ENCODE measurements around the gene YIF1B.

Gene YIF1B

DNA sequence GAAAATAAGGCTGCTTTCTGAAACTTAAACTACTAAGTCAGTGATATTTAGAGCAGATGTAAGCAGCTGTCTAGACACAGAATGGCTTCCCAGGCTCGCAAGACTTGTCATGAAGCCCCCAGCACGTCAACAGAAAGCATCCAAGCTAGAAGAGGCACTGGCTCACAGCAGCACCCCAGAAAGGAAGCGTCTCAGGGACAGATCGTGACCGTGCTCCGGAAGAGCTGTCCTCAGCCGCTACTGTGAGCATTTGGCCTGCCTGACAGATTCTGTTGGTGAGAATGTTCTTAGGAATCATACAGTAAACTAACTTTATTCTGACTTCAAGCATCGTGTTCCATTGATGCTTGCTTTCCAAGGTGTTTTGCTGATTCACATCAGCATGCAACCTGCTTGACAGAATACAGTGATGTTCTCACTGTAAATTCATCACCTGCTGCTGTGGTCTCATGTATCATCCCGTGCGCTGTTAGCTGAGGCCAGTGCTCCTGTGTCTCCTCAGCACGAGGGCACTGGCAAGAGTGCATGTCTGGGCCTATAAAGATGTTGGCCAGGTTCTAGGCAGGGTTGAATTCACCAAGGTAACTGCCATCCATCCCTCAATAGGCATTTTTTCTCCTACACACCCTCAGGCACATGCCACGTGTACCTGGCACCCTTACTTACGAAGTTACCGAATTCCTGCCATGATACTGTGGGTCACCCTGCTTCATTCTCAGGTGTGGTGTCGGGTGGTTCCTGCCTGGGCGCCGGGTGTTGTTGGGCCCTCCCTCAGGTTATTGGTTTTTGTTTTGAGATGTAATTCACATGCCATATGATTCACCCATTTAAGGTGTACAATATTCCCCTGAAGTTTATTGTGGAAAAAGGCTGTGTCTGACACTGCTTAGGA is 35.5 kb downstream of the YIF1B start:
- H3K27ac ChIP-seq (ENCODE audit: low read depth, low read length), result no peak overlapping the region

DNA sequence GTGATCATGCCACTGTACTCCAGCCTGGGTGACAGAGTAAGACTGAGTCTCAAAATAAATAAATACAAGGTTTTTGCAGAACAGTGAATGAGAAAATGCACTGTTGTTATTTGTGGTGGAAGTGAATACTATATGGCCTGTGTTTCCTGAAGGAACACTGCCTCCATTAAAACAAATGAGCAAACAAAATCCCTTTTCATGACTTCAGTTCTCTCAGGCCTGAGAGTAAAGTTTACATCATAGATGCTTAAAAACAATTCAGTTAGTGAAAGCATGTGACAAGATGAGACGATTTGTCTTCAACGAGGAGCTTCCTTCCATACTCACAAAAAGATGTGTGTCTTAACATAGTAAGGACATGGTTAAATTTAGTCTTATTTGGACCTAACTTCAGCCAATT is 37.0 kb downstream of the YIF1B start:
- peak overlapping the region; percentile 88 for H3K27ac ChIP-seq (ENCODE audit: low read depth, low read length)
- peaks cover 9 to 40% (median 31%) of the 10 kb centered on the region in 5 donors for H3K4me1 ChIP-seq (ENCODE audit: control insufficient read depth in 5 of 5, insufficient read depth in 5 of 5, low read length in 5 of 5)

More for the DNA sequence above, 35.5 kb downstream of the YIF1B start:
- Histone ChIP-seq H3K27me3 (ENCODE audit: control insufficient read depth in 5 of 5, insufficient read depth in 4 of 5, low read length in 5 of 5) (no peaks in the 10 kb centered on the region), H3K9me3 (ENCODE audit: control insufficient read depth in 5 of 5, low read length in 5 of 5) (no peaks in the 10 kb centered on the region), H3K9ac (ENCODE audit: low read length in 5 of 5) (peak overlapping the region in 1 of 5 donors; percentile 35), H3K36me3 (ENCODE audit: control insufficient read depth in 5 of 5, insufficient read depth in 5 of 5, low read length in 5 of 5) (no peaks in the 10 kb centered on the region), H3K4me1 (ENCODE audit: control insufficient read depth in 5 of 5, insufficient read depth in 5 of 5, low read length in 5 of 5) (peaks cover 9 to 37% (median 32%) of the 10 kb centered on the region in 5 donors), H3K4me3 (ENCODE audit: low read depth in 1 of 5, low read length in 5 of 5) (no peak overlapping the region)

DNA sequence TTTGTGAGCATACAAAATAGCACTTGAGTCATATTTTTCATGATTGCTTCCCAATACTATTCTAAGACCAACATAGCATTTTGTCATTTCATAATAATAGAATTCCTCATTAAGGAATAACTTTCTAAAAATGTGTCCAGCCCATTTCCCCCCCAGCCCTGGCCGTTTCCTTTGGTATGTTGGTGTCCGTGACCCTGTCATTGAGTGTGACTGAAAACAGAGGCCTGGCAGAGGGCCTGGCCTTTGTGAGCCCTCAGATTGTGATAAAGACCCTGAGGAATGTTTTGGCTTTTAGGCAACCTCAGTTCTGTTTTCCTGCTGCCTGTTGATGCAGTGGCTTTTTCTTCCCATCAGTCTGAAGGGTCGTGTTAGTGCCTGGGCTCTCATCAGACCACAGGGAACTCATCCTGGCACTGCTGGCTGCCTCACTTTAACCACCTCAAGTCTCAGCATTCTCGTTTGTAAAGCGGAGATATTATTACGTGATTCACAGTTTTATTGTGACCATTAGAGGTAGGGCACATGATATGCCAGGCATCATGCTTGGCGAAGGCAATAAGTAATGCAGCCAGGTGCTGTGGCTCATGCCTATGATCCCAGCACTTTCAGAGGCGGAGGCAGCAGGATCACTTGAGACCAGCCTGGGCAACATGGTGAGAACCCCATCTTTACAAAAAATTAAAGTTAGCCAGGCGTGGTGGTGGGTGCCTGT is 37.6 kb downstream of the YIF1B start:
- Histone ChIP-seq H3K4me1 (ENCODE audit: control insufficient read depth in 5 of 5, insufficient read depth in 5 of 5, low read length in 5 of 5) (peaks cover 9 to 40% (median 31%) of the 10 kb centered on the region in 5 donors), H3K9me3 (ENCODE audit: control insufficient read depth in 5 of 5, low read length in 5 of 5) (no peaks in the 10 kb centered on the region), H3K36me3 (ENCODE audit: control insufficient read depth in 5 of 5, insufficient read depth in 5 of 5, low read length in 5 of 5) (no peaks in the 10 kb centered on the region), H3K4me3 (ENCODE audit: low read depth in 1 of 5, low read length in 5 of 5) (peak overlapping the region in 1 of 5 donors; percentile 24), H3K27ac (ENCODE audit: low read depth, low read length) (peak overlapping the region; percentile 88), H3K9ac (ENCODE audit: low read length in 5 of 5) (peak overlapping the region in 2 of 5 donors; percentile 20 to 44), H3K27me3 (ENCODE audit: control insufficient read depth in 5 of 5, insufficient read depth in 4 of 5, low read length in 5 of 5) (no peaks in the 10 kb centered on the region)

More for the DNA sequence above, 37.0 kb downstream of the YIF1B start:
- Histone ChIP-seq H3K9ac (ENCODE audit: low read length in 5 of 5) (peak overlapping the region in 1 of 5 donors; percentile 20), H3K27me3 (ENCODE audit: control insufficient read depth in 5 of 5, insufficient read depth in 4 of 5, low read length in 5 of 5) (no peaks in the 10 kb centered on the region), H3K9me3 (ENCODE audit: control insufficient read depth in 5 of 5, low read length in 5 of 5) (no peaks in the 10 kb centered on the region), H3K4me3 (ENCODE audit: low read depth in 1 of 5, low read length in 5 of 5) (no peak overlapping the region), H3K36me3 (ENCODE audit: control insufficient read depth in 5 of 5, insufficient read depth in 5 of 5, low read length in 5 of 5) (no peaks in the 10 kb centered on the region)

DNA sequence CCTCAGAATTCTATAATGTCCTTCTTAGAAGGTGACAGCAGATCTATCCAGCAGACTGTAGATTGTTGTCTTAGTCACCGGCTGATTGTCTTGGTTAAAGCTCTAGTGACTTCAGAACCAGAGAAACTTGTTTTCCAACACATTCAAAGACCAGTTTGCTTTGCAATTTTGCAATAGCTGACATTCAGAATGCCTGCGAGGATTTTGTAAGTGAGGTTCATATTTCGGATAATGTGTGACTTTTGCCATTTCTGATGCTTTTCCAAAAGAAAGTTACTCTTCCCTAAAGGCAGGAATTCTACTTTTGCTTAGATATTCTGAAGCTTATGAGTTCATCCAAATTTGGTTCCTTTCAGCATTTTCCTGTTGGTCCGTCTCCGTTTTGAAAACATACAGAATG is 38.2 kb downstream of the YIF1B start:
- H3K36me3 ChIP-seq (ENCODE audit: control insufficient read depth in 5 of 5, insufficient read depth in 5 of 5, low read length in 5 of 5), result no peaks in the 10 kb centered on the region
- H3K9me3 ChIP-seq (ENCODE audit: control insufficient read depth in 5 of 5, low read length in 5 of 5), result no peaks in the 10 kb centered on the region
- H3K9ac ChIP-seq (ENCODE audit: low read length in 5 of 5), result peak overlapping the region in 2 of 5 donors; percentile 20 to 87
- peak overlapping the region; percentile 88 for H3K27ac ChIP-seq (ENCODE audit: low read depth, low read length)
- peak overlapping the region in 1 of 5 donors; percentile 24 for H3K4me3 ChIP-seq (ENCODE audit: low read depth in 1 of 5, low read length in 5 of 5)
- peaks cover 9 to 40% (median 31%) of the 10 kb centered on the region in 5 donors for H3K4me1 ChIP-seq (ENCODE audit: control insufficient read depth in 5 of 5, insufficient read depth in 5 of 5, low read length in 5 of 5)
- no peaks in the 10 kb centered on the region for H3K27me3 ChIP-seq (ENCODE audit: control insufficient read depth in 5 of 5, insufficient read depth in 4 of 5, low read length in 5 of 5)

DNA sequence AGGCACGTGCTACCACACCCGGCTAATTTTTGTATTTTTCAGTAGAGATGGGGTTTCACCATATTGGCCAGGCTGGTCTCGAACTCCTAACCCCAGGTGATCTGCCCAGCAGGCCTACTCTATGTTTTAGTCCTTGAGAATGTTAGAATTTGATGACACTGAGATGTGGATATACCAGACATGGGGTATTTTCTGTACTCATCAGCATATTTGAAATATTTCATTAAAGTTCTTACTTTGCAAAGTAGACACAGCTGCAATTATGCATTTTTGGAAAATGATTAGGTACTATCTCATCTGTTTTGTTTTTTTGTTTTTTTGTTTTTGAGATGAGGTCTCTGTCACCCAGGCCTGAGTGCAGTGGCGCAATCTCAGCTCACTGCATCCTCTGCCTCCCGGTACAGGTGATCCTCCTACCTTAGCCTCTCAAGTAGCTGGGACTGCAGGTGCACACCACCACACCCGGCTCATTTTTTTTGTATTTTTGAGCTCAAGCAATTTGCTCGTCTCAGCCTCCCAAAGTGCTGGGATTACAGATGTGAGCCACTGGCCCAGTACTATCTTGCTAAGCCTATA is 38.7 kb downstream of the YIF1B start:
- peaks cover 9 to 40% (median 31%) of the 10 kb centered on the region in 5 donors for H3K4me1 ChIP-seq (ENCODE audit: control insufficient read depth in 5 of 5, insufficient read depth in 5 of 5, low read length in 5 of 5)
- H3K36me3 ChIP-seq (ENCODE audit: control insufficient read depth in 5 of 5, insufficient read depth in 5 of 5, low read length in 5 of 5), result no peaks in the 10 kb centered on the region
- H3K9me3 ChIP-seq (ENCODE audit: control insufficient read depth in 5 of 5, low read length in 5 of 5), result no peaks in the 10 kb centered on the region
- H3K27ac ChIP-seq (ENCODE audit: low read depth, low read length), result peak overlapping the region; percentile 88
- no peaks in the 10 kb centered on the region for H3K27me3 ChIP-seq (ENCODE audit: control insufficient read depth in 5 of 5, insufficient read depth in 4 of 5, low read length in 5 of 5)
- H3K9ac ChIP-seq (ENCODE audit: low read length in 5 of 5), result peak overlapping the region in 1 of 5 donors; percentile 87
- no peak overlapping the region for H3K4me3 ChIP-seq (ENCODE audit: low read depth in 1 of 5, low read length in 5 of 5)

DNA sequence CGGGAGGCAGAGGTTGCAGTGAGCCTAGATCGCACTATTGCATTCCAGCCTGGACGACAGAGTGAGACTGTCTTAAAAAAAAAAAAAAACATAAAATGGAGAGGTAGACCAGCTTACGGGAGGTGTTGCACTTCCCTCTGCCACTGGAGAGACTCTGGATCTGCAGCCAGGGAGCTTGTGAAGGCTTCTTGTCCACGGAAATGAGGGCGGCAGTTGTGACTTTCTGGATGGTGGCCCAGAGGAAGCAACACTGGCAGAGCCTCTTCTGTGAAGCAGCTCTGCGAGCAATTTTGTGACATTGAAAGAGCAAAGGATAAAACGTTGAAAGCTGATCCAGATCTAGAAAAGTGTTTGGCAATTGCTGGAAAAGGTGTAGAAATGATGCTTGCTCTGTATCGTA is 41.0 kb downstream of the YIF1B start:
- Histone ChIP-seq H3K27ac (ENCODE audit: low read depth, low read length) (no peak overlapping the region), H3K4me1 (ENCODE audit: control insufficient read depth in 5 of 5, insufficient read depth in 5 of 5, low read length in 5 of 5) (peaks cover 9 to 33% (median 31%) of the 10 kb centered on the region in 5 donors), H3K27me3 (ENCODE audit: control insufficient read depth in 5 of 5, insufficient read depth in 4 of 5, low read length in 5 of 5) (no peaks in the 10 kb centered on the region), H3K9me3 (ENCODE audit: control insufficient read depth in 5 of 5, low read length in 5 of 5) (no peaks in the 10 kb centered on the region), H3K36me3 (ENCODE audit: control insufficient read depth in 5 of 5, insufficient read depth in 5 of 5, low read length in 5 of 5) (no peaks in the 10 kb centered on the region), H3K4me3 (ENCODE audit: low read depth in 1 of 5, low read length in 5 of 5) (peak overlapping the region in 1 of 5 donors; percentile 13), H3K9ac (ENCODE audit: low read length in 5 of 5) (no peak overlapping the region)

DNA sequence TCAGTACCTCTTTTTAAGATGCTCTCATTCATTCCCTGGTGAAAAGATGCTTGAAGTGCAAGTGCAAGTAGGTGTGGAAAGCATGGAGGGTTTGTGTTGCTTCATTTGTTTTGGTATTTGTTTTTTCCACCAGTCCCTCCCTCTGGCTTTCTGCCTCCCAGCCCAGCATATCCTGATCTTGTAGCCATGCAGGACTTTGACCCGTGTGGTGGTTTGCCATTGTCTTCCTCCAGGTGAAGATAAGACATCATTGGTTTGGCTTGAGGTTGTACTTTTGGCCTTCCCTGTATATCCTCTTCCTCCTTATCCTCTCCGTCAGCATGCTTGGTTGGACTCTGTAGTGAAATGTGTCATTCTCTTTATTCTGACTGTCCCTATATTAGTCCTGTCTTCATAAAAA is 42.2 kb downstream of the YIF1B start:
- H3K27me3 ChIP-seq (ENCODE audit: control insufficient read depth in 5 of 5, insufficient read depth in 4 of 5, low read length in 5 of 5), result no peaks in the 10 kb centered on the region
- H3K4me1 ChIP-seq (ENCODE audit: control insufficient read depth in 5 of 5, insufficient read depth in 5 of 5, low read length in 5 of 5), result peaks cover 9 to 29% (median 27%) of the 10 kb centered on the region in 5 donors
- H3K9ac ChIP-seq (ENCODE audit: low read length in 5 of 5), result no peak overlapping the region
- no peak overlapping the region for H3K4me3 ChIP-seq (ENCODE audit: low read depth in 1 of 5, low read length in 5 of 5)
- no peak overlapping the region for H3K27ac ChIP-seq (ENCODE audit: low read depth, low read length)
- H3K36me3 ChIP-seq (ENCODE audit: control insufficient read depth in 5 of 5, insufficient read depth in 5 of 5, low read length in 5 of 5), result no peaks in the 10 kb centered on the region
- H3K9me3 ChIP-seq (ENCODE audit: control insufficient read depth in 5 of 5, low read length in 5 of 5), result no peaks in the 10 kb centered on the region

DNA sequence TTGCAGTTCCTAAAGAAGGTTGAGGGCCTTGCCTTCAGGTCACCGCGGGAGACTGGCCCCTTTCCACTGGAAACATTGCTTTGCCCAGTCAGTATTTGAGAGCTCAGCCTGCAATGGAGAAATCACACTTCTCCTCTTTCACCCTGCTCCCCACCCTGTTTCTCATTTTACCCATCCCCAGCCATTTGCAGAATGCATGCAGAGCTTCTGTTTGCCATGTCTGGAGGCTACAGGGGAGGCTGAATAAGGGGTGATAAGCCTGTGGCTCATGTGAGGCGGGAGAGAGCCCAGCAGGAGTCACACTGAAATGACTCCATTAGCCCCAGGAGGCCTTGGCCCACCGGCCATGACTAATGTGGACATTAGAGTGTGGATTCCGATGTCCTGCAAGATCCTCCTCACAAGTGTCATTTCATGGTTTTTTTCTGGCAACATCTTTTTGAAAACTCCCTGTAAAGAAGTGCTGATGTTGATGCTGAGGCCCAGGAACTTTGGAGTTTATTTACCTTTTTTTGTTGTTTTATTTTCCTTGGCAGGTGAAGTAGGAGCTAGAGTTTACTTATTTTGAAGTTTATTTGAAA is 45.1 kb downstream of the YIF1B start:
- Histone ChIP-seq H3K9me3 (ENCODE audit: control insufficient read depth in 5 of 5, low read length in 5 of 5) (no peaks in the 10 kb centered on the region), H3K27me3 (ENCODE audit: control insufficient read depth in 5 of 5, insufficient read depth in 4 of 5, low read length in 5 of 5) (no peaks in the 10 kb centered on the region), H3K27ac (ENCODE audit: low read depth, low read length) (no peak overlapping the region), H3K36me3 (ENCODE audit: control insufficient read depth in 5 of 5, insufficient read depth in 5 of 5, low read length in 5 of 5) (no peaks in the 10 kb centered on the region), H3K4me3 (ENCODE audit: low read depth in 1 of 5, low read length in 5 of 5) (no peak overlapping the region), H3K9ac (ENCODE audit: low read length in 5 of 5) (no peak overlapping the region), H3K4me1 (ENCODE audit: control insufficient read depth in 5 of 5, insufficient read depth in 5 of 5, low read length in 5 of 5) (peaks cover 0 to 21% (median 10%) of the 10 kb centered on the region in 5 donors)

DNA sequence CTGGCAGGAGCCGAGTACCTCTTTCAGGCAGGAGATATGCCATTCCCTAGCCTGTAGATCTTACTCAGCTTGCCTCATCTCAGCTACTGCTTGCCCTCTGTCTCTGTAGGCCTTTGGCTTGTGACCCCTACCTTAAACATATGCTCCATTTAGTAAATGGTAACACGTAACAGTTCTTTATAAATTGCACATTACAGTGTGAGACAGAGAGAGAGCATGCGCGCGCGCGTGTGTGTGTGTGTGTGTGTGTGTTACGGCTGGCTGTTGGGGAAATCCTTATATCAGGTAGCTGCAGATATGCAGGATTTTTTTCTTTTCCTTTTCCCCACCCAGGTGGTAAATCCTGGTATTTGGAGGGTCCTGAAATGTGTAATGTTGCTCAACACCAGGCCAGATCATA is 47.2 kb downstream of the YIF1B start:
- no peak overlapping the region for H3K27ac ChIP-seq (ENCODE audit: low read depth, low read length)
- H3K4me1 ChIP-seq (ENCODE audit: control insufficient read depth in 5 of 5, insufficient read depth in 5 of 5, low read length in 5 of 5), result peaks cover 0 to 24% (median 12%) of the 10 kb centered on the region in 5 donors

More for the DNA sequence above, 47.2 kb downstream of the YIF1B start:
- Histone ChIP-seq H3K4me3 (ENCODE audit: low read depth in 1 of 5, low read length in 5 of 5) (no peak overlapping the region), H3K27me3 (ENCODE audit: control insufficient read depth in 5 of 5, insufficient read depth in 4 of 5, low read length in 5 of 5) (peaks cover 0 to 3% (median 0%) of the 10 kb centered on the region in 5 donors), H3K36me3 (ENCODE audit: control insufficient read depth in 5 of 5, insufficient read depth in 5 of 5, low read length in 5 of 5) (no peaks in the 10 kb centered on the region), H3K9me3 (ENCODE audit: control insufficient read depth in 5 of 5, low read length in 5 of 5) (no peaks in the 10 kb centered on the region), H3K9ac (ENCODE audit: low read length in 5 of 5) (no peak overlapping the region)

Data from subcutaneous abdominal adipose tissue (tissue), 5 donors.